CD8-positive, alpha-beta memory T cell (primary cell): ENCODE results near the gene GABRD. TPM values are rescaled to one million over a fixed set of nuclear protein-coding genes. Genes with fewer than 3 reads are reported as not detected.

Experiments used
- CTCF ChIA-PET: fragments of 350-600 bp; sonication (Branson Sonifier 250); formaldehyde crosslinking; loops from one replicate; lab custom pipeline; 2021; ENCODE audit warnings: antibody characterized with exemption; lab: Charles Lee
- POLR2A ChIA-PET: fragments of 350-600 bp; sonication (Branson Sonifier 250); formaldehyde crosslinking; loops from one replicate; lab custom pipeline; 2021; ENCODE audit warnings: antibody characterized with exemption; lab: Charles Lee
- DNase-seq, 5 donors: peaks; one replicate each; pipeline versions ENCODE4 v3.0.0 to v3.0.0-alpha.2; 2020 to 2022; ENCODE audit warnings: mixed read lengths in 1 of 5
- H3K27ac ChIP-seq: one replicate; pipeline ENCODE4 v1.7.0; 2013; ENCODE audit warnings: low read depth, mild to moderate bottlenecking, low read length, moderate library complexity
- H3K27me3 ChIP-seq: 2 replicates; pipeline ENCODE4 v1.7.0; 2013; ENCODE audit warnings: low read length, mild to moderate bottlenecking; ENCODE audit not compliant: insufficient read depth, poor library complexity, severe bottlenecking
- H3K36me3 ChIP-seq: 2 replicates; pipeline ENCODE4 v1.7.0; 2013; ENCODE audit warnings: mild to moderate bottlenecking, low read length, moderate library complexity; ENCODE audit not compliant: insufficient read depth
- H3K4me1 ChIP-seq: 2 replicates; pipeline ENCODE4 v1.7.0; 2013; ENCODE audit warnings: mild to moderate bottlenecking, low read length, moderate library complexity; ENCODE audit not compliant: insufficient read depth
- H3K4me3 ChIP-seq: 2 replicates; pipeline ENCODE4 v1.7.0; 2013; ENCODE audit warnings: mild to moderate bottlenecking, low read length
- H3K9me3 ChIP-seq: 2 replicates; pipeline ENCODE4 v1.7.0; 2013; ENCODE audit warnings: mild to moderate bottlenecking, low read length
- H3K27ac Mint-ChIP-seq, 8 donors: one replicate each; pipeline ENCODE4 v1.8.0; 2020 to 2021; ENCODE audit warnings: mixed read lengths in 8 of 8, mild to moderate bottlenecking in 6 of 8, inconsistent platforms in 3 of 8, moderate library complexity in 3 of 8
- H3K27me3 Mint-ChIP-seq, 2 donors: one replicate each; pipeline ENCODE4 v1.8.0; 2020 to 2021; ENCODE audit warnings: mixed read lengths in 2 of 2, mild to moderate bottlenecking in 1 of 2, moderate library complexity in 1 of 2
- H3K36me3 Mint-ChIP-seq, 3 donors: one replicate each; pipeline ENCODE4 v1.8.0; 2020 to 2021; ENCODE audit warnings: mixed read lengths in 3 of 3, inconsistent platforms in 1 of 3, mild to moderate bottlenecking in 1 of 3
- H3K4me1 Mint-ChIP-seq, 3 donors: one replicate each; pipeline ENCODE4 v1.8.0; 2020 to 2021; ENCODE audit warnings: mixed read lengths in 3 of 3, inconsistent platforms in 1 of 3, mild to moderate bottlenecking in 1 of 3
- H3K4me3 Mint-ChIP-seq, 7 donors: one replicate each; pipeline ENCODE4 v1.8.0; 2020 to 2021; ENCODE audit warnings: mixed read lengths in 7 of 7, mild to moderate bottlenecking in 6 of 7, moderate library complexity in 4 of 7, inconsistent platforms in 2 of 7
- H3K9me3 Mint-ChIP-seq, 5 donors: one replicate each; pipeline ENCODE4 v1.8.0; 2020 to 2022; ENCODE audit warnings: mixed read lengths in 5 of 5, mild to moderate bottlenecking in 3 of 5, moderate library complexity in 2 of 5, inconsistent platforms in 1 of 5
- polyA plus RNA-seq: library from polyadenylated mRNA; unstranded; fragments of 300-500 nt; fragmentation: Illumina TruSeq; gene quantifications from one replicate; pipeline ENCODE4 v1.2.3, GENCODE V29; 2021
- total RNA-seq, 2 experiments: library from RNA; stranded (reverse); gene quantifications; one replicate each; pipeline ENCODE4 v1.2.3, GENCODE V29; 2021

GABRD gene
- total and polyA plus RNA-seq, 3 experiments from 2014 or later = not detected

GRCh38 chr1:2001773-2002411, 17.3 kb upstream of the GABRD start:
- ChIA-PET CTCF (no interaction called here), POLR2A (no interaction called here)
- Histone ChIP-seq H3K27ac (no peak overlapping the region), H3K27me3 (no peaks in the 10 kb centered on the region), H3K4me1 (no peaks in the 10 kb centered on the region), H3K4me3 (no peak overlapping the region), H3K9me3 (no peaks in the 10 kb centered on the region), H3K36me3 (no peaks in the 10 kb centered on the region)
- no peak overlapping the region for H3K4me3 Mint-ChIP-seq
- H3K27ac Mint-ChIP-seq = no peak overlapping the region
- H3K4me1 Mint-ChIP-seq = no peaks in the 10 kb centered on the region
- no peaks in the 10 kb centered on the region for H3K9me3 Mint-ChIP-seq
- H3K36me3 Mint-ChIP-seq = no peaks in the 10 kb centered on the region
- no peak for DNase-seq
- H3K27me3 Mint-ChIP-seq = peaks cover 39 to 61% of the 10 kb centered on the region in 2 donors

- Mint-ChIP-seq H3K4me3 (no peak within 1 kb of the TSS), H3K9me3 (no peaks in the 10 kb centered on the region), H3K27ac (peak within 1 kb of the TSS in 1 of 8 donors; percentile 33), H3K27me3 (peaks cover 34 to 52% of the 10 kb centered on the region in 2 donors), H3K36me3 (no peaks in the 10 kb centered on the region), H3K4me1 (no peaks in the 10 kb centered on the region)
- no peaks in the 10 kb centered on the region for H3K27me3 ChIP-seq
- ChIA-PET CTCF (no interaction called here), POLR2A (no interaction called here)
- H3K4me1 ChIP-seq = no peaks in the 10 kb centered on the region
- H3K36me3 ChIP-seq = no peaks in the 10 kb centered on the region
- no peak for DNase-seq
- no peak within 1 kb of the TSS for H3K27ac ChIP-seq
- H3K9me3 ChIP-seq = no peaks in the 10 kb centered on the region
- no peak within 1 kb of the TSS for H3K4me3 ChIP-seq
These were observed 15.5 kb upstream of the GABRD start, which contains the start of gene CFAP74 for GRCh38 chr1:2003541-2004131. Gene CFAP74 (minus strand): TSS chr1:2003786. CDS start chr1:1990956, 12,830 bp downstream.

- H3K27ac ChIP-seq = no peak overlapping the region
- no peaks in the 10 kb centered on the region for H3K9me3 ChIP-seq
- Mint-ChIP-seq H3K27ac (peak overlapping the region in 1 of 8 donors; percentile 72), H3K4me3 (no peak overlapping the region), H3K36me3 (no peaks in the 10 kb centered on the region), H3K9me3 (no peaks in the 10 kb centered on the region), H3K27me3 (peaks cover 31 to 46% of the 10 kb centered on the region in 2 donors), H3K4me1 (no peaks in the 10 kb centered on the region)
- no peaks in the 10 kb centered on the region for H3K27me3 ChIP-seq
- POLR2A ChIA-PET = no interaction called here
- H3K36me3 ChIP-seq = no peaks in the 10 kb centered on the region
- no peaks in the 10 kb centered on the region for H3K4me1 ChIP-seq
- no peak overlapping the region for H3K4me3 ChIP-seq
- no peak for DNase-seq
- CTCF ChIA-PET = no interaction called here
These were observed 14.3 kb upstream of the GABRD start for GRCh38 chr1:2004856-2005255.

- no peaks in the 10 kb centered on the region for H3K4me1 Mint-ChIP-seq
- Histone ChIP-seq H3K36me3 (no peaks in the 10 kb centered on the region), H3K27ac (no peak overlapping the region), H3K27me3 (no peaks in the 10 kb centered on the region), H3K4me3 (no peak overlapping the region), H3K9me3 (no peaks in the 10 kb centered on the region), H3K4me1 (no peaks in the 10 kb centered on the region)
- no peak for DNase-seq
- H3K27me3 Mint-ChIP-seq = peaks cover 14% of the 10 kb centered on the region in 2 donors
- no peaks in the 10 kb centered on the region for H3K36me3 Mint-ChIP-seq
- H3K9me3 Mint-ChIP-seq = no peaks in the 10 kb centered on the region
- ChIA-PET CTCF (no interaction called here), POLR2A (no interaction called here)
- H3K4me3 Mint-ChIP-seq = no peak overlapping the region
- H3K27ac Mint-ChIP-seq = no peak overlapping the region
These were observed 9.8 kb upstream of the GABRD start for GRCh38 chr1:2009101-2010053.

- no peak for DNase-seq
- peaks cover 6 to 12% (median 8%) of the 10 kb centered on the region in 3 donors for H3K4me1 Mint-ChIP-seq
- no peak overlapping the region for H3K4me3 ChIP-seq
- no peaks in the 10 kb centered on the region for H3K4me1 ChIP-seq
- POLR2A ChIA-PET = no interaction called here
- peaks cover 9% of the 10 kb centered on the region for H3K27me3 ChIP-seq
- H3K9me3 ChIP-seq = no peaks in the 10 kb centered on the region
- peaks cover 0 to 2% (median 0%) of the 10 kb centered on the region in 5 donors for H3K9me3 Mint-ChIP-seq
- no peak overlapping the region for H3K27ac ChIP-seq
- CTCF ChIA-PET = no interaction called here
- no peaks in the 10 kb centered on the region for H3K36me3 ChIP-seq
- no peaks in the 10 kb centered on the region for H3K36me3 Mint-ChIP-seq
- H3K4me3 Mint-ChIP-seq = no peak overlapping the region
- H3K27ac Mint-ChIP-seq = no peak overlapping the region
- peaks cover 38 to 41% of the 10 kb centered on the region in 2 donors for H3K27me3 Mint-ChIP-seq
These were observed 5.0 kb upstream of the GABRD start for GRCh38 chr1:2014181-2014580.

GRCh38 chr1:2014741-2015735, 4.1 kb upstream of the GABRD start:
- no peak for DNase-seq
- H3K4me1 Mint-ChIP-seq = peaks cover 6 to 12% (median 8%) of the 10 kb centered on the region in 3 donors
- peaks cover 0 to 2% (median 0%) of the 10 kb centered on the region in 5 donors for H3K9me3 Mint-ChIP-seq
- H3K36me3 ChIP-seq = no peaks in the 10 kb centered on the region
- H3K4me1 ChIP-seq = peaks cover 3% of the 10 kb centered on the region
- CTCF ChIA-PET = no interaction called here
- peaks cover 37 to 44% of the 10 kb centered on the region in 2 donors for H3K27me3 Mint-ChIP-seq
- H3K27ac Mint-ChIP-seq = no peak overlapping the region
- no peaks in the 10 kb centered on the region for H3K36me3 Mint-ChIP-seq
- no peak overlapping the region for H3K4me3 ChIP-seq
- H3K27ac ChIP-seq = no peak overlapping the region
- H3K4me3 Mint-ChIP-seq = no peak overlapping the region
- H3K27me3 ChIP-seq = peaks cover 13% of the 10 kb centered on the region
- POLR2A ChIA-PET = no interaction called here
- H3K9me3 ChIP-seq = no peaks in the 10 kb centered on the region

- ChIA-PET CTCF (no interaction called here), POLR2A (no interaction called here)
- no peak overlapping the region for H3K4me3 ChIP-seq
- H3K4me1 ChIP-seq = peaks cover 6% of the 10 kb centered on the region
- no peak for DNase-seq
- H3K27me3 Mint-ChIP-seq = peaks cover 47 to 55% of the 10 kb centered on the region in 2 donors
- peaks cover 6 to 12% (median 8%) of the 10 kb centered on the region in 3 donors for H3K4me1 Mint-ChIP-seq
- no peaks in the 10 kb centered on the region for H3K36me3 Mint-ChIP-seq
- H3K27ac Mint-ChIP-seq = no peak overlapping the region
- no peak overlapping the region for H3K27ac ChIP-seq
- H3K27me3 ChIP-seq = peaks cover 24% of the 10 kb centered on the region
- no peaks in the 10 kb centered on the region for H3K36me3 ChIP-seq
- H3K9me3 Mint-ChIP-seq = peaks cover 0 to 2% (median 0%) of the 10 kb centered on the region in 5 donors
- no peaks in the 10 kb centered on the region for H3K9me3 ChIP-seq
- H3K4me3 Mint-ChIP-seq = peak overlapping the region in 1 of 7 donors; percentile 50
These were observed 3.0 kb upstream of the GABRD start for GRCh38 chr1:2016123-2016522.
